ENCODE measurements around the gene C1orf116.

Gene C1orf116

DNA sequence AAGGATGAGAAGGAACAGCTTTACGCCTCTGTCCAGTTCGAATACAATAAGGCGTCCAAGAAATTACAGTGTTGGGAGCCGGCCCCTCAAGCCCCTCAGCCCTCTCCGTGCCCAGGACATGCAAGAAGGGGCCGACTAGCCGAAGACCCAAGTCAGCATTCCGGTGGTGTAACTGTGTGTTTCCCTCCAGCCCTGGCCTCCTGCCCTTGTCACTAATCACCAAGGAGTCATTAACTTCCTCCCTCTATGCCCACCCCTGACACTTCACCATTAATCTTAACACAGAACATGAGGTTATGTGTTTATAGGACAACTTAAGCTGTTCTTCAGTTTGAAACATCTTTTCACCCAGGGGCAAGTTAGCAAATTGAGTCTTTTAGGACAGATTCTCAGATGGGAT lies 39.7 kb upstream of the C1orf116 start:
- H3K36me3 ChIP-seq (ENCODE audit: control insufficient read depth in 2 of 2, insufficient read depth in 1 of 2, low read length in 2 of 2) = peaks cover 0 to 44% of the 10 kb centered on the region in 2 experiments; a peak in 1 of 3 replicates
- POLR2A ChIA-PET = no interaction called here
- H3K27ac ChIP-seq (ENCODE audit: extremely low read depth, low read depth, low read length) = no peak overlapping the region
- CTCF ChIA-PET = interaction anchor here (0.6 to 4.8 kb wide), 5 partner anchors 8 to 250 kb away, joined by 3 to 25 read pairs (median 4); partner anchors contain the start of gene YOD1
- no peaks in the 10 kb centered on the region for H3K4me1 ChIP-seq (ENCODE audit: control insufficient read depth, insufficient read depth, low read length)
- TF ChIP-seq HOXC10 (CRISPR knock-in tag; IDR thresholded peaks at IDR 0.05) = no peak
- H3K4me3 ChIP-seq (ENCODE audit: low read depth, low read length) = no peak overlapping the region
- H3K9me3 ChIP-seq (ENCODE audit: control insufficient read depth, insufficient read depth, low read depth, low read length) = no peaks in the 10 kb centered on the region

DNA sequence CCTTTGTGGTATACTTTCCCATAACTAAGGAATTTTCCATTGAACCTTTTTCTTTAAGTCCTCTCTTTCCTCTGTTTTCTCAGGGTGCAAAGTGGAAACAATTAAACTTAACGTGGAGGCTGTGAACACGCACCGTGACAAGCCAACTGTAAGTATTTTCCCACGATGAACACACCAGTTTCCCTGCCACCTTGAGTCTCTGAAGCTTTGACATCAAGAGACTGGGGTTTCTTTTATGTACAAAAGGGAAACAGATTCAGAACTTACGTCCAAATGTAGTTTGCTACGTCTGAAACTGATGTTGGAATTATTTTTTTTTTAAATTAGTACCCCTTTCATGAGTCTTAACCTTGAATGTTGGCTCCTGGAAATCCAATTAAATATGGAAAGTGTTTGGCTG lies 38.9 kb upstream of the C1orf116 start:
- no peak overlapping the region for H3K27ac ChIP-seq (ENCODE audit: extremely low read depth, low read depth, low read length)
- H3K4me1 ChIP-seq (ENCODE audit: control insufficient read depth, insufficient read depth, low read length) = no peaks in the 10 kb centered on the region
- ChIA-PET POLR2A (interaction anchor here (1.3 kb wide), 1 partner anchor 18 kb away, joined by 3 read pairs; the partner anchor contains the start of gene PFKFB2), CTCF (interaction anchor here (0.7 to 4.8 kb wide), 8 partner anchors 9 to 379 kb away, joined by 3 to 25 read pairs (median 4); partner anchors contain the start of gene YOD1)
- no peaks in the 10 kb centered on the region for H3K9me3 ChIP-seq (ENCODE audit: control insufficient read depth, insufficient read depth, low read depth, low read length)
- TF ChIP-seq ZNF660 (tag by site-specific recombination; IDR thresholded peaks at IDR 0.05) = no peak
- no peak for TF ChIP-seq ZNF600 (tag by site-specific recombination; IDR thresholded peaks at IDR 0.05)
- no peak for TF ChIP-seq ZNF354C (tag by site-specific recombination; IDR thresholded peaks at IDR 0.05; ENCODE audit: borderline replicate concordance, low read depth)
- no peak for TF ChIP-seq REPIN1 (tag by site-specific recombination; IDR thresholded peaks at IDR 0.05; ENCODE audit: low read depth)
- TF ChIP-seq ZNF184 (tag by site-specific recombination; IDR thresholded peaks at IDR 0.05) = no peak
- no peak overlapping the region for H3K4me3 ChIP-seq (ENCODE audit: low read depth, low read length)
- H3K36me3 ChIP-seq (ENCODE audit: control insufficient read depth in 2 of 2, insufficient read depth in 1 of 2, low read length in 2 of 2) = peaks cover 0 to 44% of the 10 kb centered on the region in 2 experiments; a peak in 1 of 3 replicates

DNA sequence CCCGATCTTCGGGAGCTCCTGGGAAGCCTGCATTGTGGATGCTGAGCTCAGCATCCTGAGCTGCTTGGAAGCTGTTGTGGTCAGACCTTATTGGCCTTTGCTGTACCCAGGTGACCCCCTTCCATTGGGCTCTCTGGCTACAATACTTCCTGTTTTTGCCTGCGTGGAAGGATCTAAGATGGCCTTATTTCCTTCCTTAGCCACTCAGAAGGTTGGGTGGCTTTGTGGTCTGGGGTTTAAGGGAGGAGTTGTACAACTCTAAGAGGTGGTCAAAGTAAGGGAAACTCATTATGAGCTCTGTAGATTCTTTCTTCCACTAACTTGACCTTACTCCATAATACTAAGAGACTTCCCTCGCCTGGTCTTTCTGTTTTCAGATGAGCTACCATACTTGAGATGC lies 38.3 kb upstream of the C1orf116 start:
- Histone ChIP-seq H3K9me3 (ENCODE audit: control insufficient read depth, insufficient read depth, low read depth, low read length) (no peaks in the 10 kb centered on the region), H3K4me1 (ENCODE audit: control insufficient read depth, insufficient read depth, low read length) (no peaks in the 10 kb centered on the region), H3K27ac (ENCODE audit: extremely low read depth, low read depth, low read length) (no peak overlapping the region), H3K36me3 (ENCODE audit: control insufficient read depth in 2 of 2, insufficient read depth in 1 of 2, low read length in 2 of 2) (peaks cover 0 to 48% of the 10 kb centered on the region in 2 experiments; a peak in 1 of 3 replicates), H3K4me3 (ENCODE audit: low read depth, low read length) (no peak overlapping the region)
- POLR2A ChIA-PET = interaction anchor here (1.3 kb wide), 1 partner anchor 18 kb away, joined by 3 read pairs; the partner anchor contains the start of gene PFKFB2
- CTCF ChIA-PET = interaction anchor here (0.5 to 1.7 kb wide), 7 partner anchors 10 to 496 kb away, joined by 3 to 4 read pairs (median 4); no protein-coding TSS in a partner anchor
- TF ChIP-seq PRDM1 (tag by site-specific recombination; IDR thresholded peaks at IDR 0.05) = no peak
- no peak for TF ChIP-seq ZXDB (tag by site-specific recombination; IDR thresholded peaks at IDR 0.05)
- no peak for TF ChIP-seq ZNF473 (tag by site-specific recombination; IDR thresholded peaks at IDR 0.05)
- no peak for TF ChIP-seq ZBTB17 (tag by site-specific recombination; IDR thresholded peaks at IDR 0.05)
- TF ChIP-seq ZNF529 (tag by site-specific recombination; IDR thresholded peaks at IDR 0.05; ENCODE audit: insufficient replicate concordance) = no peak
- TF ChIP-seq ZNF670 (tag by site-specific recombination; IDR thresholded peaks at IDR 0.05; ENCODE audit: low read depth) = no peak
- no peak for TF ChIP-seq ZNF248 (tag by site-specific recombination; IDR thresholded peaks at IDR 0.05)
- TF ChIP-seq ZNF692 (tag by site-specific recombination; IDR thresholded peaks at IDR 0.05) = no peak
- no peak for TF ChIP-seq ZNF585B (tag by site-specific recombination; IDR thresholded peaks at IDR 0.05)
- TF ChIP-seq ZNF513 (tag by site-specific recombination; IDR thresholded peaks at IDR 0.05) = no peak
- no peak for TF ChIP-seq ZNF658 (tag by site-specific recombination; IDR thresholded peaks at IDR 0.05)
- TF ChIP-seq ATF2 (tag by site-specific recombination; IDR thresholded peaks at IDR 0.05; ENCODE audit: low read depth) = no peak
- TF ChIP-seq ZNF521 (tag by site-specific recombination; IDR thresholded peaks at IDR 0.05) = no peak
- no peak for TF ChIP-seq BCL11A (tag by site-specific recombination; IDR thresholded peaks at IDR 0.05; ENCODE audit: low read depth)
- no peak for TF ChIP-seq GLI4 (tag by site-specific recombination; IDR thresholded peaks at IDR 0.05)
- no peak for TF ChIP-seq MEIS1 (CRISPR knock-in tag; IDR thresholded peaks at IDR 0.05; ENCODE audit: borderline replicate concordance)
- TF ChIP-seq SETDB1 (IDR thresholded peaks at IDR 0.05; ENCODE audit: insufficient read length, low read length) = no peak
- TF ChIP-seq ZNF416 (tag by site-specific recombination; IDR thresholded peaks at IDR 0.05) = no peak
- TF ChIP-seq ZNF184 (tag by site-specific recombination; IDR thresholded peaks at IDR 0.05) = no peak
- TF ChIP-seq, protein P1, sequence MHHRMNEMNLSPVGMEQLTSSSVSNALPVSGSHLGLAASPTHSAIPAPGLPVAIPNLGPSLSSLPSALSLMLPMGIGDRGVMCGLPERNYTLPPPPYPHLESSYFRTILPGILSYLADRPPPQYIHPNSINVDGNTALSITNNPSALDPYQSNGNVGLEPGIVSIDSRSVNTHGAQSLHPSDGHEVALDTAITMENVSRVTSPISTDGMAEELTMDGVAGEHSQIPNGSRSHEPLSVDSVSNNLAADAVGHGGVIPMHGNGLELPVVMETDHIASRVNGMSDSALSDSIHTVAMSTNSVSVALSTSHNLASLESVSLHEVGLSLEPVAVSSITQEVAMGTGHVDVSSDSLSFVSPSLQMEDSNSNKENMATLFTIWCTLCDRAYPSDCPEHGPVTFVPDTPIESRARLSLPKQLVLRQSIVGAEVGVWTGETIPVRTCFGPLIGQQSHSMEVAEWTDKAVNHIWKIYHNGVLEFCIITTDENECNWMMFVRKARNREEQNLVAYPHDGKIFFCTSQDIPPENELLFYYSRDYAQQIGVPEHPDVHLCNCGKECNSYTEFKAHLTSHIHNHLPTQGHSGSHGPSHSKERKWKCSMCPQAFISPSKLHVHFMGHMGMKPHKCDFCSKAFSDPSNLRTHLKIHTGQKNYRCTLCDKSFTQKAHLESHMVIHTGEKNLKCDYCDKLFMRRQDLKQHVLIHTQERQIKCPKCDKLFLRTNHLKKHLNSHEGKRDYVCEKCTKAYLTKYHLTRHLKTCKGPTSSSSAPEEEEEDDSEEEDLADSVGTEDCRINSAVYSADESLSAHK (tag by site-specific recombination; IDR thresholded peaks at IDR 0.05) = no peak

Measured in HEK293 (cell line).